Activated T-helper 2 cell treated with anti-CD3 and anti-CD28 coated beads, Interferon-gamma antibody, Interleukin-2, Interleukin-4, amounts not matched to agents 10 μg/mL and 5 μg/mL and 100 μg/mL, durations not matched to agents 14 hours and 24 hours and 36 hours (primary cell): Measurements from ENCODE around the gene CNIH2. TPM values are rescaled to one million over a fixed set of nuclear protein-coding genes. Genes with fewer than 3 reads are reported as not detected.
A peak's percentile ranks its signal among the peaks of the same experiment; 100 is the strongest.

Source experiments
- DNase-seq: peaks from one replicate; pipeline ENCODE4 v3.0.0; 2021; ENCODE audit warnings: low spot score
- H3K27ac Mint-ChIP-seq: one replicate; pipeline ENCODE4 v1.8.0; 2021; ENCODE audit warnings: mixed read lengths
- H3K27me3 Mint-ChIP-seq: one replicate; pipeline ENCODE4 v1.8.0; 2021; ENCODE audit warnings: low read depth, mixed read lengths
- H3K36me3 Mint-ChIP-seq: one replicate; pipeline ENCODE4 v1.8.0; 2021; ENCODE audit warnings: low read depth, mixed read lengths
- H3K4me1 Mint-ChIP-seq: one replicate; pipeline ENCODE4 v1.8.0; 2021; ENCODE audit warnings: low read depth, mixed read lengths
- H3K4me3 Mint-ChIP-seq: one replicate; pipeline ENCODE4 v1.8.0; 2021; ENCODE audit warnings: low read depth, mild to moderate bottlenecking, moderate library complexity, mixed read lengths
- H3K9me3 Mint-ChIP-seq: one replicate; pipeline ENCODE4 v1.8.0; 2021; ENCODE audit warnings: mixed read lengths
- intact Hi-C: fragments of 100-400 bp; cut with micrococcal nuclease; formaldehyde crosslinking; loops from one replicate; pipeline ENCODE4 v1.15.1; 2023
- total RNA-seq: library from RNA; stranded (reverse); gene quantifications from 2 replicates; pipeline ENCODE4 v1.2.3, GENCODE V29; 2022

Gene CNIH2
- total RNA-seq, 1 donor from 2014 or later: 0.91 TPM

DNA sequence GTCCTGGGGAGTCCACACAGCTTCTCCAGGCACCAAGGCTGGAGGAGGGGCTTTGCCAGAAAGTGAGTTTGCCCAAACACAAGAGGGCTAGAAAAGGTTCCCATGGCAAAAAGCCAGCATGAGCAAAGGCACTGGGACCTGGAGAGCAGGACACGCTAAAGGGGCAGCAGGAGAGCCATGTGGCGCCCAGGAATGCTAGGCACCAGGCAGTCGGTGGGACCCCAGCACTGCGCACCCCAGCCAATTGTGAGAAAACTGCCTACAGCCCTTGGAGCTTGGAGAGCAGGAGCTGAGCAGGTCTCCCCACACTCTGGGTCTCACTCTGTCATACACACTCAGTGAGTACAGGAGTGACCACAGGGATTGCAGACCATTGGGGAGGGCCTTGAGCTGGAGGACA is 14.7 kb upstream of the CNIH2 start:
- Mint-ChIP-seq H3K27me3 (no peaks in the 10 kb centered on the region), H3K36me3 (peaks cover 52% of the 10 kb centered on the region), H3K27ac (no peak overlapping the region), H3K9me3 (no peaks in the 10 kb centered on the region), H3K4me3 (no peak overlapping the region), H3K4me1 (peaks cover 18% of the 10 kb centered on the region)
- DNase-seq: no peak
- intact Hi-C loops: no loop called here

DNA sequence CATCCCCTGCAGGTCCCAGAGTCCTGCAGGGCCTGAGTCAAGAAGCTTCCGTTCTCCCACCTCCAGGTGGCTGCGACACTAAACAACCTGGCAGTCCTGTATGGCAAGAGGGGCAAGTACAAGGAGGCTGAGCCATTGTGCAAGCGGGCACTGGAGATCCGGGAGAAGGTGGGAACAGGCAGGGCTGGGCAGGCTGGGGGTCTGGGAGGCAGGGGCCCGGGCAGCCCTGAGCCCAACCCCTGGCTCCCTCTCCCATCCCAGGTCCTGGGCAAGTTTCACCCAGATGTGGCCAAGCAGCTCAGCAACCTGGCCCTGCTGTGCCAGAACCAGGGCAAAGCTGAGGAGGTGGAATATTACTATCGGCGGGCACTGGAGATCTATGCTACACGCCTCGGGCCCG is 14.2 kb upstream of the CNIH2 start:
- H3K27me3 Mint-ChIP-seq: no peaks in the 10 kb centered on the region
- H3K36me3 Mint-ChIP-seq: peaks cover 47% of the 10 kb centered on the region
- no peak overlapping the region for H3K27ac Mint-ChIP-seq
- H3K4me3 Mint-ChIP-seq: no peak overlapping the region
- no peaks in the 10 kb centered on the region for H3K9me3 Mint-ChIP-seq
- intact Hi-C loops: no loop called here
- H3K4me1 Mint-ChIP-seq: peaks cover 19% of the 10 kb centered on the region
- DNase-seq: no peak

DNA sequence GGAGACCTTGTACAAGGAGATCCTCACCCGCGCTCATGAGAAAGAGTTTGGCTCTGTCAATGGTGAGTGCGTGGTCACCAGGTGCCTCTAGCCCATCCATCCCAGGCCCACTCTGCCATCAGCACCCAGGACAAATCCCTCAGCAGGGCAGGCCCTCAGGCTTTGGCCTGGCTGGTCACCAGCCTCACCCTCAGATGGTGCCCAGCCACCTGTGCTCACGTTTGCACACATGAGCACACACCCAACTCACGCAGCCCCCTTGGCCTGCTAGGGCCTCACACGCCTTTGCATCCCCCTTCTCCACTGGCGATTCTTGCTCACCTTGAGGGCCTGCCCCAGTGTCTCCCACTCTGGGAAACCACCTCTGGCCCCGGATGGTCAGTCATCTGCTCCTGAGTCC is 13.6 kb upstream of the CNIH2 start:
- Mint-ChIP-seq H3K4me3 (no peak overlapping the region), H3K36me3 (peaks cover 43% of the 10 kb centered on the region), H3K9me3 (no peaks in the 10 kb centered on the region), H3K27me3 (no peaks in the 10 kb centered on the region), H3K4me1 (peaks cover 16% of the 10 kb centered on the region), H3K27ac (no peak overlapping the region)
- intact Hi-C loops: no loop called here
- no peak for DNase-seq

DNA sequence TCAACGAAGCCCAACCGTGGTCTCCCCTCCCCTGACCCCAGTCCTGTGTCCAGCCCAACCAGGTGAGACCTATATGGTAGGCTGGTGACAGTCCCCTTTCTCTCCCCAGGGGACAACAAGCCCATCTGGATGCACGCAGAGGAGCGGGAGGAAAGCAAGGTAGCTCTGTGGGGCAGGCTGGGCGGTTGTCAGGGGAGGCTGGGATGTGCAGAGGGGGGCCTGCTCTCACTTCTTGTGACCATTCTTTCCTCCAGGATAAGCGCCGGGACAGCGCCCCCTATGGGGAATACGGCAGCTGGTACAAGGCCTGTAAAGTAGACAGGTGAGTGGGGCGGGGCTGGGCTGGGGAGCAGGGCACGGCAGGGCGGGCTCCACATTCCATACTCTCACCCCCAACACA is 13.1 kb upstream of the CNIH2 start:
- H3K36me3 Mint-ChIP-seq: peaks cover 40% of the 10 kb centered on the region
- no peak overlapping the region for H3K4me3 Mint-ChIP-seq
- intact Hi-C loops: loop anchor here (5.0 kb wide), 1 partner anchor 213 kb away; the partner anchor contains the start of gene SF3B2
- no peaks in the 10 kb centered on the region for H3K9me3 Mint-ChIP-seq
- H3K4me1 Mint-ChIP-seq: peaks cover 17% of the 10 kb centered on the region
- peak; percentile 29 for DNase-seq
- H3K27ac Mint-ChIP-seq: no peak overlapping the region
- no peaks in the 10 kb centered on the region for H3K27me3 Mint-ChIP-seq

DNA sequence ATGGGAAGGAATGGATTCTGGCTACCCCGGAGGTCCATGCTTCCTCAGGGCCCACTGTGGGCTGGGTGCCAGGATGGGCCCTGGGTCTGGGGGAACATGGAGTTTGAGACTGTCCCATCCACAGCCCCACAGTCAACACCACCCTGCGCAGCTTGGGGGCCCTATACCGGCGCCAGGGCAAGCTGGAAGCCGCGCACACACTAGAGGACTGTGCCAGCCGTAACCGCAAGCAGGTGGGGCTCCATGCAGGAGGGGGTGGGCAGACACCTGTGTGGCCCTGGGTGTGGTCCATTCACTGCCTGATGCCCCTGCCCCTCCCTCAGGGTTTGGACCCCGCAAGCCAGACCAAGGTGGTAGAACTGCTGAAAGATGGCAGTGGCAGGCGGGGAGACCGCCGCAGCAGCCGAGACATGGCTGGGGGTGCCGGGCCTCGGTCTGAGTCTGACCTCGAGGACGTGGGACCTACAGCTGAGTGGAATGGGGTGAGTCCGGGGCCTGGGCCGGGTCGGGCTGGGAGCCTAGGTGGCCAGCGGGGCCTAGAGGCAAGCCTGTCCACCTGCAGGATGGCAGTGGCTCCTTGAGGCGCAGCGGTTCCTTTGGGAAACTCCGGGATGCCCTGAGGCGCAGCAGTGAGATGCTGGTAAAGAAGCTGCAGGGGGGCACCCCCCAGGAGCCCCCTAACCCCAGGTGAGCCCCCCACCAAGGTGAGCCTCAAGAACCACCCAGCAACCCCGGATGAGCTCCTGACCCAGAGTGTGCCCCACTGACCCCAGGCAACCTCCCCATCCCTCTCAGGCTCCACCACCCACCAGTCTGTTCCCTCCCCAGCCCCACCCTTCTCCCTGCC is 12.2 kb upstream of the CNIH2 start:
- peaks cover 22% of the 10 kb centered on the region for H3K4me1 Mint-ChIP-seq
- no peak overlapping the region for H3K27ac Mint-ChIP-seq
- peaks cover 42% of the 10 kb centered on the region for H3K36me3 Mint-ChIP-seq
- DNase-seq: no peak
- intact Hi-C loops: loop anchor here (2.0 to 5.0 kb wide), 2 partner anchors 47 to 213 kb away; partner anchors contain the start of gene SF3B2
- H3K4me3 Mint-ChIP-seq: no peak overlapping the region
- no peaks in the 10 kb centered on the region for H3K27me3 Mint-ChIP-seq
- no peaks in the 10 kb centered on the region for H3K9me3 Mint-ChIP-seq

DNA sequence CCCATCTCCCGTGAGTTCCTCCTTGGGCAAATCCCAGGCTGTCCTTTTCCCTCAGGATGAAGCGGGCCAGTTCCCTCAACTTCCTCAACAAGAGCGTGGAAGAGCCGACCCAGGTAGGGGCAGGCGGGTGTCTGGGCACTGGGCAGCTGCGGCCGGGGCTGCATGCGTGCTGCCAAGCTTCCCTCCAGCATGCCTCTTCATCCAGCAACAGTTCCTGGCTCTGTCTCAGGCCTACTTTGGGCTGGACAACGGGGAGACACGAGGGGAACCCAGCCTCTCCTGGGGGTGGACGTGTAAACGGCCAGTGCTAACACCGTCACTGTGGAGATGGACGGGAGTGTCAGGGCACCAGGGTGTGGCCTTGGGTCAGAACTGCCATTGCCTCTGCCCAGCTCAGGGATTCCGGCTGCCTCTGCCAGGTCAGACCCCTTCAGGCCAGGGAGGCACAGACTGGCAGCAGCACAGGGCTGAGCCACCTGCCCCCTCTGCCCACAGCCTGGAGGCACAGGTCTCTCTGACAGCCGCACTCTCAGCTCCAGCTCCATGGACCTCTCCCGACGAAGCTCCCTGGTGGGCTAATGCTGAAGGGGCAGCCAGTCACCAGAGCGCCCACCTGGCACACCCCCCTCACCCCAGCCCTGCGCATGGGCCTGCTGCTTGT is 11.5 kb upstream of the CNIH2 start:
- intact Hi-C loops: loop anchor here (2.0 to 5.0 kb wide), 2 partner anchors 46 to 214 kb away; partner anchors contain the start of gene SF3B2
- H3K36me3 Mint-ChIP-seq: peaks cover 37% of the 10 kb centered on the region

DNA sequence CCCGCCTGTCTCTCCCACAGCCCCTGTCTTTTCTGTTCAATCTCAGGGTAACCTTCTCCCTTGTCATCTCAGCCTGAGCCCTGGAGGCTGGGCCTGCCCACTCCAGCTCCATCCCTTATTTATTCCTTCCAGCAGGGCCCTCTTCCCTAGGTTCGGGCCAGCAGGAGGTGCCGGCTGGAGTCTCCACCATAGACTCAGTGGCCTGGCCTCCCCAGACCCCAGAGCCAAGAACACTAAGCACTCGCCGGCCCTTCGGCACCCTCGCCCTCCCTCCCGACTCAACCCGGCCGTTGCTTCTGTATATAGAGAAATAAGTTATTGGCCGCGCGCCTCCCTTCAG is 11.0 kb upstream of the CNIH2 start:
- H3K36me3 Mint-ChIP-seq: peaks cover 39% of the 10 kb centered on the region
- H3K27ac Mint-ChIP-seq: peak overlapping the region; percentile 78
- no peaks in the 10 kb centered on the region for H3K27me3 Mint-ChIP-seq
- peak overlapping the region; percentile 78 for H3K4me3 Mint-ChIP-seq
- DNase-seq: no peak
- no peaks in the 10 kb centered on the region for H3K9me3 Mint-ChIP-seq
- H3K4me1 Mint-ChIP-seq: peaks cover 24% of the 10 kb centered on the region
- intact Hi-C loops: loop anchor here (2.0 to 5.0 kb wide), 2 partner anchors 46 to 215 kb away; partner anchors contain the start of gene SF3B2

More for the DNA sequence above, 11.5 kb upstream of the CNIH2 start:
- Mint-ChIP-seq H3K27ac (no peak overlapping the region), H3K4me1 (peaks cover 24% of the 10 kb centered on the region), H3K27me3 (no peaks in the 10 kb centered on the region), H3K9me3 (no peaks in the 10 kb centered on the region), H3K4me3 (peak overlapping the region; percentile 78)
- DNase-seq: no peak

DNA sequence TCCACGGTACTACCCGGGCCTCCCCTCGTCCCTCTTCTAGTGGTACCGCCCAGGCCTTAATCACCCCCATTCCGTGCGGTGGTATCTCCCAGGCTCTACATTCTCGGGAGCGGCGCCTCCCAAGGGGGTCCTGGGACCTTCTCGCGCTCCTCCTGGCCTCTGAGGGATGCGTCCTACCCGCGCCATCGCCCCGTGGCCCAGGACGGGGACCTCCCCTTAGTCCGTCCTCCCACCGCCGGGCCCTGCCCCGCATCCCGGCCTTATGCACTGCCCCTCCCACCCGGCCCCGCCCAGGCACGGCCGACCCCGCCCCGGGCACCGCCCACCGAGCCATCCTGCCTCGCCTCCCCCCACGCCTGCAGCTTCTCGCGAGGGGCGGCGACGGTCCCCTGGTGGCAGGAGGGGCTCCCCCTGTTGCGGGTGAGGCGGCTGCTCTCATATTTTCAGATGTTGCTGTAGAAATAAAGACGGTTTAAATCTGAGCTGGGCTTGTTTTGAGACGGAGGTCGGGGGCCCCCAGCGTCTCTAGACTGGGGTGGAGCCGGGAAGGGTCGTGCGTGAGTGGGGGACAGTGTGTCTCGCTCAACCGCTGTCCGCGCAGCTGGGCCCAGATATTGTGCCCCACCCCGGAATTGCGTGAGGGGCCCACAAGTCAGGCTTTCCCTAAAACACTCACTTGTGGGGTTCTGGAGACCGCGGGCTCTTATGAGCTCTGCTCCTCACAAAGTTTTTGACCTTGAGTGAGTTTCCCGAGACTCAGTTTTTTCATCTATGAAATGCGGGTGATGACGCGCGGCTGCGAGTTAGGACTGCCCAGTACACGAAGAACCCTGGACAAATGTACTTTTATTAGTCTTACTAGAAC is 10.4 kb upstream of the CNIH2 start:
- intact Hi-C loops: loop anchor here (1.0 to 5.0 kb wide), 4 partner anchors 22 to 652 kb away; partner anchors contain the start of genes PCNX3, SF3B2 and YIF1A
- Mint-ChIP-seq H3K4me3 (peak overlapping the region; percentile 91), H3K9me3 (no peaks in the 10 kb centered on the region), H3K36me3 (peaks cover 45% of the 10 kb centered on the region), H3K4me1 (peaks cover 24% of the 10 kb centered on the region), H3K27ac (peak overlapping the region; percentile 84), H3K27me3 (no peaks in the 10 kb centered on the region)
- DNase-seq: peak; percentile 77

DNA sequence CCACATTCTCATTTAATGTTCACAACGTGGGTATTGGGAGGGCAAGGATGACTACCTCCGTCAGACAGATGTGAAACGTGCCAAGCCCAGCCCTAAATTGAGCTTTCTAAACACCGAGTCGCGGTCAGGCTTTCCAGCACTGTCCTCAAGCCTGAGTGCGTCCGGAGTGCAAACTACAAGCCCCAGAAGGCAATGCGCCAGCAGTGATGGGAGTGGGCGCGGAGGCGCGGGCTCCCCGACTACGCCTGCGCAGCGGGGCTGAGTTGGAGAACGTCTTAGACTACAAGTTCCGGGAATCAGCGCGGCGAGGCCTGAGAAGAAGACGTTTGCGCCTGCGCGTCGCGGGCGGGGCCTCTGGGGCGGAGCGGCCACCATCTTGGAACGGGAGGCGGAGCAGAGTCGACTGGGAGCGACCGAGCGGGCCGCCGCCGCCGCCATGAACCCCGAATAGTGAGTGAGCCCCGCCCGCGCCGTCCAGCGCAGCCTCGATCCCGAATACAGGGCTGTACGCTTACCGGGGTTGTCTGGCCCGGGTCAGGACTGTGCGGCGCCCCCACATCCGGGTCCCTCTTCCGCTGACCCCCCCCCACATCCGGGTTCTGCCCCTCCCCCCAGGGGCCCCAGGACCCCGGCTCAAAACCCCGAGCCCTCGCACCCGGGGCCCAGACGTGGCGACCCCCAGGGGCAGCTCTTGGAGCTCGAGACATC is 9.6 kb upstream of the CNIH2 start, which contains the start of gene RAB1B:
Gene RAB1B (plus strand): TSS at position 396 of the 708 bp plus-strand sequence. CDS start 41 bp downstream, at position 437.
- no peaks in the 10 kb centered on the region for H3K27me3 Mint-ChIP-seq
- no peaks in the 10 kb centered on the region for H3K9me3 Mint-ChIP-seq
- peaks cover 49% of the 10 kb centered on the region for H3K36me3 Mint-ChIP-seq
- peaks cover 24% of the 10 kb centered on the region for H3K4me1 Mint-ChIP-seq
- intact Hi-C loops: loop anchor here (1.0 to 5.0 kb wide), 3 partner anchors 21 to 653 kb away; partner anchors contain the start of genes PCNX3, SF3B2 and YIF1A
- peak; percentile 100 for DNase-seq
- peak within 1 kb of the TSS; percentile 91 for H3K4me3 Mint-ChIP-seq
- H3K27ac Mint-ChIP-seq: peak within 1 kb of the TSS; percentile 84

DNA sequence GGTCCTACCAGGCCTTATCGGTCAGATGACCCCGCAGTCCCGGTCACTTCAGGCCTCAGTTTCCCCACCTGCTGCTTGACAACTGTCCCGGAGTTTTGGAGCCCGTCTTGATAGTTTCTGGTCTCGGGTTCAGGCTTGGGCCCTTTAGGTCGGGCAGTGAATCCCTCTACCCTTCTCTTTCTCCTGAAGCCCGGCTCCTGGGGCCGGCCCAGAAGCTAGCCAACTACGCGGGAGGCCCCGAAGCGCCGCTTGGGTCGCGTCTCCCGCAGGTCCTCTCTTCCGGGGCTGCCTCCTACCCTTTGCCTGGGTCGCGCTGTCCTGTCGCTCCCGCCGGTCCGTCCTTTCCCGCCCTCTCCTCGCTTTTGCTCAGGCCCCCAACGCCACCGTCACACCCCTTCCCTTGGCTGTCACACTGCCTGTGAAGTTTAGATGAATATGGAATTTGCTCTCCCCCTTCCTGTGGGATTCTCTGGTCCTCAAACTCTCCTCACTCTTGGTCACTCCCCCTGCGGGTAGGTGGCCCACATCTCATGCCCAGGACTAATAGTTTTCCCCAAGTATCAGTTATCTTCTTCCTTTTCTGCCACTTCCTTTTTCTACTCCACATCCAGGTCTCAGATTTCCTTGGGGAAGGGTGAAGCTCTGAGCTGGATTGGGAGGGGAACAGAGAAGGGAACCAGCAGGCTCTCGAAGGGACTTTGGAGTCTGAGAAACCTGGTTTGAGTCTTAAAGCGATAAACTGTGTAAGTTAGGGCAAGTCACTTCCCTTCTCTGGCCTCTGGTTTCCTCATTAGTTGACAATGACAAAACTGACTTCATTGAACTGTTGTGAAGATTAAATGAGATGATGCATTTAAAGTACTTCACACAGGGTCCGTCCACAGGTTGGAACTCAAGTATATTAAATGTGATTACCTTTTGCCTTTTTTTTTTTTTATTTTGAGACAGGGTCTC is 8.7 kb upstream of the CNIH2 start:
- no peaks in the 10 kb centered on the region for H3K27me3 Mint-ChIP-seq
- H3K27ac Mint-ChIP-seq: peak overlapping the region; percentile 84
- peaks cover 52% of the 10 kb centered on the region for H3K36me3 Mint-ChIP-seq
- H3K4me1 Mint-ChIP-seq: peaks cover 24% of the 10 kb centered on the region
- intact Hi-C loops: loop anchor here (1.0 to 5.0 kb wide), 3 partner anchors 20 to 654 kb away; partner anchors contain the start of genes PCNX3, SF3B2 and YIF1A
- H3K4me3 Mint-ChIP-seq: peak overlapping the region; percentile 91
- H3K9me3 Mint-ChIP-seq: no peaks in the 10 kb centered on the region
- DNase-seq: no peak

DNA sequence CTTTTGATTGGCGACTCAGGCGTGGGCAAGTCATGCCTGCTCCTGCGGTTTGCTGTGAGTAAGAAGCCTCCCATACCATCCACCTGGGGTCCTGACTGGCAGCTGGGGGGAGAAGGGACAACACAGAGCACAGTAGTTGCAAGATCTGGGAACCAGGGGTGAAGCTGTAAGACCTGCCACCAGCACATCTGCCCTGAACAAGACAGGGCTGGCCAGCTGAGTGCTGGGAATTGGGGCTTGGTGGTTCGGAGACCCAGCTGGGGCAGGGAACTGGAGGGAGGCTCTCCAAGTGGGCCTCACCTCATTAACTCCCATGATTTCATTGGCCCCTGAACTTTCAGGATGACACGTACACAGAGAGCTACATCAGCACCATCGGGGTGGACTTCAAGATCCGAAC is 6.2 kb upstream of the CNIH2 start:
- Mint-ChIP-seq H3K27me3 (no peaks in the 10 kb centered on the region), H3K9me3 (no peaks in the 10 kb centered on the region), H3K36me3 (peaks cover 65% of the 10 kb centered on the region), H3K4me3 (no peak overlapping the region), H3K27ac (no peak overlapping the region), H3K4me1 (peaks cover 24% of the 10 kb centered on the region)
- intact Hi-C loops: no loop called here
- no peak for DNase-seq
